HepG2 (cell line): ENCODE results near the gene GIPC1. TPM values are rescaled to one million over a fixed set of nuclear protein-coding genes. Genes with fewer than 3 reads are reported as not detected.

Experiments
- ATAC-seq: fragments of 200-7000 bp; cut with Tn5 transposase; 3 replicates; pipeline ENCODE4 v1.9.1; 2020; ENCODE audit warnings: mild to moderate bottlenecking, moderate library complexity
- BruUV-seq: library from RNA; stranded (reverse); fragments of 400-500 nt; replicated peaks from 2 replicates; lab custom pipeline; 2021; lab: Mats Ljungman, UMichigan
- CTCF ChIA-PET: fragments of 300-600 bp; formaldehyde crosslinking; extraction: SDS; loops from one replicate; lab custom pipeline; 2021; ENCODE audit warnings: low total read pairs, inconsistent platforms, low intra/inter-chr PET ratio; lab: Yijun Ruan, JAX
- POLR2A ChIA-PET: fragments of 350-600 bp; sonication (Branson Sonifier 250); formaldehyde crosslinking; loops from one replicate; lab custom pipeline; 2020; ENCODE audit warnings: antibody characterized with exemption, inconsistent platforms; lab: Yijun Ruan, JAX
- DNase-seq: peaks from one replicate; pipeline ENCODE4 v3.0.0-alpha.2; 2015; ENCODE audit warnings: low spot score
- FAIRE-seq: peaks from 3 replicates; lab custom pipeline; 2011; peaks lifted over from hg19 to GRCh38; lab: Jason Lieb, UNC
- H2AFZ ChIP-seq: one replicate; pipeline ENCODE4 v1.6.1; 2011; ENCODE audit warnings: low read length, inconsistent platforms
- H3K27ac ChIP-seq: fragments of 300-600 bp; 3 replicates; pipeline ENCODE4 v1.8.0; 2011; ENCODE audit warnings: mixed run types, mild to moderate bottlenecking, mixed read lengths, low read length, inconsistent platforms; ENCODE audit not compliant: insufficient read depth; ENCODE audit errors: extremely low read length
- H3K27me3 ChIP-seq, 2 experiments: fragments of 200-600 bp in 1 of 2; 2 replicates in 1 of 2; 3 replicates in 1 of 2; pipeline versions ENCODE4 v1.6.0 to v1.8.0; 2011; ENCODE audit warnings: low read length in 2 of 2, mild to moderate bottlenecking in 2 of 2, moderate library complexity in 2 of 2, inconsistent platforms in 1 of 2; ENCODE audit not compliant: insufficient read depth in 2 of 2, control insufficient read depth in 1 of 2
- H3K36me3 ChIP-seq, 2 experiments: fragments of 200-600 bp in 1 of 2; replicated peaks in 1 of 2; 2 replicates in 1 of 2; 3 replicates in 1 of 2; pipeline versions ENCODE4 v1.5.1 to v1.8.0; 2011; ENCODE audit warnings: low read length in 2 of 2, inconsistent platforms in 1 of 2; ENCODE audit not compliant: insufficient read depth in 2 of 2, control insufficient read depth in 1 of 2
- H3K4me1 ChIP-seq: 2 replicates; pipeline ENCODE4 v1.5.1; 2012; ENCODE audit warnings: low read length, inconsistent platforms; ENCODE audit not compliant: insufficient read depth
- H3K4me2 ChIP-seq: 2 replicates; pipeline ENCODE4 v1.6.0; 2011; ENCODE audit warnings: low read depth, low read length, inconsistent platforms
- H3K4me3 ChIP-seq, 3 experiments: fragments of 200-600 bp in 1 of 3; sonication (generic), shearing (Covaris generic) in 1 of 3; replicated peaks in 1 of 3; 2 replicates each; pipeline ENCODE4 v1.5.1; 2011 to 2016; ENCODE audit warnings: low read length in 3 of 3, inconsistent platforms in 2 of 3, low read depth in 2 of 3, mild to moderate bottlenecking in 2 of 3, control low read depth in 1 of 3, mixed read lengths in 1 of 3; ENCODE audit not compliant: insufficient read depth in 1 of 3
- H3K79me2 ChIP-seq: one replicate; pipeline ENCODE4 v1.6.1; 2011; ENCODE audit warnings: low read length, inconsistent platforms; ENCODE audit not compliant: insufficient read depth
- H3K9ac ChIP-seq: 2 replicates; pipeline ENCODE4 v1.6.0; 2011; ENCODE audit warnings: mild to moderate bottlenecking, low read depth, low read length, inconsistent platforms; ENCODE audit not compliant: insufficient read depth
- H3K9me3 ChIP-seq: 2 replicates; pipeline ENCODE4 v1.5.1; 2012; ENCODE audit warnings: mild to moderate bottlenecking, low read length
- H4K20me1 ChIP-seq: 2 replicates; pipeline ENCODE4 v1.6.0; 2011; ENCODE audit warnings: inconsistent platforms, mild to moderate bottlenecking, low read length, moderate library complexity; ENCODE audit not compliant: insufficient read depth
- BATF2 ChIP-seq: sonication (generic); formaldehyde crosslinking; IDR thresholded peaks from 2 replicates; pipeline ENCODE4 v1.8.0; 2022; ENCODE audit warnings: mild to moderate bottlenecking, missing genetic modification reagents, moderate library complexity
- CCDC6 ChIP-seq: sonication (generic); formaldehyde crosslinking; IDR thresholded peaks from 2 replicates; pipeline ENCODE4 v1.8.1; 2022; ENCODE audit warnings: mild to moderate bottlenecking, missing genetic modification reagents, moderate library complexity
- FOXK2 ChIP-seq: fragments of 450-650 bp; IDR thresholded peaks from 2 replicates; pipeline ENCODE4 v1.6.1; 2016
- GLMP ChIP-seq: sonication (generic); formaldehyde crosslinking; IDR thresholded peaks from 2 replicates; pipeline ENCODE4 v1.9.0; 2021; ENCODE audit warnings: missing genetic modification reagents, mild to moderate bottlenecking, borderline replicate concordance
- HMGXB3 ChIP-seq: sonication (generic); formaldehyde crosslinking; IDR thresholded peaks from 2 replicates; pipeline ENCODE4 v1.4.0; 2020; ENCODE audit warnings: missing genetic modification reagents, borderline replicate concordance
- JDP2 ChIP-seq: sonication (generic); formaldehyde crosslinking; IDR thresholded peaks from 2 replicates; pipeline ENCODE4 v1.8.1; 2022; ENCODE audit warnings: missing genetic modification reagents, borderline replicate concordance
- JUND ChIP-seq: sonication (generic); formaldehyde crosslinking; IDR thresholded peaks from 2 replicates; pipeline ENCODE4 v1.8.0; 2022; ENCODE audit warnings: mild to moderate bottlenecking, missing genetic modification reagents
- SATB2 ChIP-seq: sonication (generic); formaldehyde crosslinking; IDR thresholded peaks from 2 replicates; pipeline ENCODE4 v1.5.0; 2020; ENCODE audit warnings: missing genetic modification reagents
- TEF ChIP-seq: sonication (generic); formaldehyde crosslinking; IDR thresholded peaks from 2 replicates; pipeline ENCODE4 v1.5.0; 2020; ENCODE audit warnings: missing genetic modification reagents
- THAP8 ChIP-seq: sonication (generic); formaldehyde crosslinking; IDR thresholded peaks from 2 replicates; pipeline ENCODE4 v1.5.1; 2020; ENCODE audit warnings: missing genetic modification reagents, mild to moderate bottlenecking, borderline replicate concordance
- ZFP82 ChIP-seq: sonication (generic); formaldehyde crosslinking; IDR thresholded peaks from 2 replicates; pipeline ENCODE4 v1.5.1; 2020; ENCODE audit warnings: mild to moderate bottlenecking, missing genetic modification reagents, borderline replicate concordance
- ZNF317 ChIP-seq: sonication (generic); formaldehyde crosslinking; IDR thresholded peaks from 2 replicates; pipeline ENCODE4 v1.5.0; 2020; ENCODE audit warnings: mild to moderate bottlenecking, missing genetic modification reagents
- ZNF33B ChIP-seq: sonication (generic); formaldehyde crosslinking; IDR thresholded peaks from 2 replicates; pipeline ENCODE4 v1.5.1; 2020; ENCODE audit warnings: mild to moderate bottlenecking, missing genetic modification reagents
- ZNF839 ChIP-seq: sonication (generic); formaldehyde crosslinking; IDR thresholded peaks from 2 replicates; pipeline ENCODE4 v1.4.0; 2020; ENCODE audit warnings: missing genetic modification reagents, mild to moderate bottlenecking, borderline replicate concordance
- WGBS: methylation state at CpG from one replicate; pipeline ENCODE4 v1.1.6; 2017; ENCODE audit warnings: low lambda C conversion rate; 5-methylcytosine and 5-hydroxymethylcytosine counted together
- in situ Hi-C: cut with HindIII; loops from 2 replicates; pipeline ENCODE4 v1.10.0; 2017; ENCODE audit warnings: low pct_unique_long_range_greater_than_20kb; ENCODE audit not compliant: extremely low pct_ligation_motif_present
- intact Hi-C: fragments of 100-400 bp; cut with micrococcal nuclease; formaldehyde crosslinking; loops from one replicate; pipeline ENCODE4 v1.10.0; 2022; ENCODE audit not compliant: unreplicated experiment
- polyA plus RNA-seq, 8 experiments: library from polyadenylated mRNA; depleted of rRNA in 3 of 8; stranded (reverse) in 7 of 8; unstranded in 1 of 8; fragments of >200 nt; fragmentation: Illumina TruSeq in 4 of 8; extraction: Trizol in 4 of 8; gene quantifications; 2 replicates each; pipeline versions ENCODE4 v1.2.1 to v1.2.3, GENCODE V29; 2011 to 2016; ENCODE audit warnings: low read depth in 4 of 8, missing spikeins in 1 of 8, mixed read lengths in 1 of 8; ENCODE audit not compliant: insufficient read depth in 1 of 8
- total RNA-seq, 5 experiments: library from RNA; depleted of rRNA; stranded (reverse); fragments of >200 nt; fragmentation: Illumina TruSeq; extraction: Trizol; gene quantifications; 2 replicates each; pipeline ENCODE4 v1.2.3, GENCODE V29; 2016; ENCODE audit warnings: low read depth in 1 of 5

GIPC1 gene
- total and polyA plus RNA-seq, 2 of the 13 experiments (the other 11 are each of a cell fraction or from before 2014, with no cell fraction given): 27.1 to 48.1 TPM

GRCh38 chr19:14511229-14511593 lies 15.3 kb upstream of the GIPC1 start:
- Histone ChIP-seq H4K20me1 (peaks cover 22% of the 10 kb centered on the region), H3K4me1 (peaks cover 98% of the 10 kb centered on the region), H3K9ac (no peak overlapping the region), H3K36me3 (peaks cover 9 to 22% of the 10 kb centered on the region in 2 experiments), H3K4me3 (peak overlapping the region in 2 of 3 experiments; percentile 30 to 47; a peak in 1 of 6 replicates), H3K27ac (no peak overlapping the region), H3K27me3 (no peaks in the 10 kb centered on the region), H2AFZ (no peak overlapping the region), H3K4me2 (peak overlapping the region; percentile 73), H3K79me2 (peaks cover 21% of the 10 kb centered on the region), H3K9me3 (no peaks in the 10 kb centered on the region)
- WGBS: 30% methylated on average over 4 of the region's 4 CpGs
- CTCF ChIA-PET: no interaction called here
- in situ Hi-C loops (no loop called here), intact Hi-C loops (no loop called here)
- DNase-seq (no peak), FAIRE-seq (no peak), ATAC-seq (no peak)
- BruUV-seq: no TSS peak
- POLR2A ChIA-PET: interaction anchor here (1.1 to 5.7 kb wide), 2 partner anchors 13 to 25 kb away, joined by 3 to 38 read pairs; partner anchors contain the start of gene GIPC1
- TF ChIP-seq FOXK2: no peak
- TF ChIP-seq ZNF839 (CRISPR knock-in tag): no peak
- TF ChIP-seq JUND (CRISPR knock-in tag): no peak
- no peak for TF ChIP-seq TEF
- TF ChIP-seq ZNF33B (CRISPR knock-in tag): no peak
- no peak for TF ChIP-seq ZNF317
- TF ChIP-seq ZFP82: no peak
- TF ChIP-seq THAP8 (CRISPR knock-in tag): no peak
- TF ChIP-seq HMGXB3 (CRISPR knock-in tag): no peak
- TF ChIP-seq SATB2 (CRISPR knock-in tag): no peak
- no peak for TF ChIP-seq GLMP (CRISPR knock-in tag)
- TF ChIP-seq BATF2 (CRISPR knock-in tag): no peak
- TF ChIP-seq CCDC6 (CRISPR knock-in tag): no peak
- TF ChIP-seq JDP2 (CRISPR knock-in tag): no peak
